ENCODE results near the gene RABAC1. TPM values are rescaled to one million over a fixed set of nuclear protein-coding genes. Genes with fewer than 3 reads are reported as not detected.

RABAC1 gene
- total RNA-seq, 6 experiments from 2014 or later, result 245 to 349 (median 258) TPM

DNA sequence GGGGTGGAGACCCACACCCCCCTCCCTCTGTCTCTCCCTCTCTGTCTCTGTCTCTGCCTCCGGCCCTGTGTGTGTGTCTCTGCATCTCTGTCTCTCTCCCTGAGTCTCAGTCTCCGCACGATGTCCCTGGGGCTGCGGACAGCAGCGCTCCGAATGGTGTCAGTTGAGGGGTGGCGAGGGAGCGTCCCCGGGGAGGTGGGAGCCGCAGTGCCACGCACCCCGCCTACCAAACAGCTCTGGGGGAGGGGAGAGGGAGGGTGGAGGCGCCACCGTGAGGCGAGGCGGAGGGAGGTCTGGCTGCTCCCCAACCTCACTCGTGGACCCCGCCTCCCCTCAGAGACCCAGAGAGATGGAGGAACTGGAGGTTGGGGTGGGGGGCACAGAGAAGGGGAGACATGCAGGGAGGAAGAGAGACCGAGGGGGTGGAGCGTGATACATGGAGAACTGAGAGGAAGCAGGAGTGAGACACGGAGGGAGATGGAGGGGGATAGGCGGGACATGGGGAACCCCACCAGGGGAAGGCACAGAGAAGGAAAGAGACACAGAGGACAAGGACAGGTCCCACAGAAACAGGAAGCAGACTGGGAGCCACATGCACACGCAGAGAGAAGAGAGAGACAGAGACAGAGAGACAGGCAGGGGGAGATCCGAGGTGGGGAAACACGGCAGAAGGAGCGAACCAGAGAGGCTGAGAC, 38.1 kb downstream of the RABAC1 start:
- H3K27me3 Mint-ChIP-seq (ENCODE audit: insufficient read depth), result peaks cover 20% of the 10 kb centered on the region
- H3K36me3 Mint-ChIP-seq (ENCODE audit: low read depth), result no peaks in the 10 kb centered on the region
- H3K27ac Mint-ChIP-seq, result no peak overlapping the region
- H3K9me3 Mint-ChIP-seq, result no peaks in the 10 kb centered on the region
- H3K4me3 Mint-ChIP-seq, result no peak overlapping the region
- no peak for DNase-seq
- TF ChIP-seq CTCF (IDR thresholded peaks at IDR 0.05), result no peak
- no peaks in the 10 kb centered on the region for H3K4me1 Mint-ChIP-seq (ENCODE audit: low read depth)

DNA sequence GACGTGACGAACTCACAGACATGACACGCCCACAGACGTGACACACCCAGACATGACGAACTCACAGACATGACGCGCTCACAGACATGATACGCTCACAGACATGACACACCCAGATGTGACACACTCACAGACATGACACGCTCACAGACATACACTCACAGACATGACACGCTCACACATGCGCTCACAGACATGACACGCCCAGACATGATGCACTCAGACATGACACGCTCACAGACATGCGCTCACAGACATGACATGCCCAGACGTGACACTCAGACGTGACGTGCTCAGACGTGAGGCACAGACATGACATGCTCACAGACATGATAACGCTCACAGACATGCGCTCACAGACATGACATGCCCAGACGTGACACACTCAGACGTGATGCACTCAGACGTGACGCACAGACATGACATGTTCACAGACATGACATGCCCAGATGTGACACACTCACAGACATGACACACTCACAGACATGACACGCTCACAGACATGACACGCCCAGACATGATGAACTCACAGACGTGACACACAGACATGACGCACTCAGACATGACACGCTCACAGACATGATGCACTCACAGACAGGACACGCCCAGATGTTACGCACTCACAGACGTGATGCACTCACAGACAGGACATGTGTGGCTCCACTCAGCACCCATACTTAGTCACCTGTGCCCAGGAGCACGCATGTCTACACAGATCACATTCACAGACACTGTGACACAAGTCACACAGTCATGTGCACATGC, 39.0 kb downstream of the RABAC1 start:
- Mint-ChIP-seq H3K27me3 (ENCODE audit: insufficient read depth) (peaks cover 20% of the 10 kb centered on the region), H3K9me3 (no peaks in the 10 kb centered on the region), H3K4me3 (no peak overlapping the region), H3K4me1 (ENCODE audit: low read depth) (no peaks in the 10 kb centered on the region), H3K36me3 (ENCODE audit: low read depth) (no peaks in the 10 kb centered on the region), H3K27ac (no peak overlapping the region)
- no peak for TF ChIP-seq CTCF (IDR thresholded peaks at IDR 0.05)
- DNase-seq, result no peak

GRCh38 chr19:41918653-41919244, 40.4 kb downstream of the RABAC1 start:
- H3K27ac Mint-ChIP-seq, result no peak overlapping the region
- no peaks in the 10 kb centered on the region for H3K4me1 Mint-ChIP-seq (ENCODE audit: low read depth)
- no peak overlapping the region for H3K4me3 Mint-ChIP-seq
- no peak for DNase-seq
- H3K9me3 Mint-ChIP-seq, result no peaks in the 10 kb centered on the region
- H3K27me3 Mint-ChIP-seq (ENCODE audit: insufficient read depth), result peaks cover 26% of the 10 kb centered on the region
- H3K36me3 Mint-ChIP-seq (ENCODE audit: low read depth), result no peaks in the 10 kb centered on the region
- TF ChIP-seq CTCF (IDR thresholded peaks at IDR 0.05), result no peak

DNA sequence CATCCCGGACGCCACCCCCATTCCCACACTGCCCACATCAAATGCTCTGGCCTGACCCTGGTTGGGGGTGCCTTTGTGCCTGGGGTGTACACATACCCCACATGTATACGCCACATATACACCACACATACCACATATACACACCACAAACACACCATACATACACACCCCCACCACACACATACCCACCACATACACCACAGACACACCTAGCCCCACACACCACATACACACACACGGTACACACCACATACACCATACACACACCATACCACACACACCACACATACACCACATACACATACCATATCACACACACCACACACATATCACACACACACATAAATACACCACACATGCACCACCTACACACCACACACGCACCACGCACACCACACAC, 41.0 kb downstream of the RABAC1 start:
- Mint-ChIP-seq H3K9me3 (no peaks in the 10 kb centered on the region), H3K4me3 (no peak overlapping the region), H3K27ac (no peak overlapping the region), H3K4me1 (ENCODE audit: low read depth) (no peaks in the 10 kb centered on the region), H3K36me3 (ENCODE audit: low read depth) (no peaks in the 10 kb centered on the region), H3K27me3 (ENCODE audit: insufficient read depth) (peaks cover 24% of the 10 kb centered on the region)
- DNase-seq, result no peak
- no peak for TF ChIP-seq CTCF (IDR thresholded peaks at IDR 0.05)

- Mint-ChIP-seq H3K27me3 (ENCODE audit: insufficient read depth) (peaks cover 20% of the 10 kb centered on the region), H3K36me3 (ENCODE audit: low read depth) (no peaks in the 10 kb centered on the region), H3K4me1 (ENCODE audit: low read depth) (no peaks in the 10 kb centered on the region), H3K4me3 (no peak overlapping the region), H3K27ac (no peak overlapping the region), H3K9me3 (no peaks in the 10 kb centered on the region)
- DNase-seq, result no peak
- no peak for TF ChIP-seq CTCF (IDR thresholded peaks at IDR 0.05)
Measured at GRCh38 chr19:41917676-41918075, 41.4 kb downstream of the RABAC1 start.

Measured in HFFc6 (cell line).